Sigmoid colon (tissue), 7 donors: Measurements from ENCODE around the gene NTN5. TPM values are rescaled to one million over a fixed set of nuclear protein-coding genes. Genes with fewer than 3 reads are reported as not detected.

Experiments used
- DNase-seq: peaks from one replicate; pipeline ENCODE4 v3.0.0-alpha.2; 2019
- H3K27ac ChIP-seq, 4 donors: fragments of 200-600 bp; sonication (generic); one replicate each; pipeline ENCODE4 v1.5.1; 2016 to 2019; ENCODE audit warnings: mild to moderate bottlenecking in 1 of 4
- H3K27me3 ChIP-seq, 3 donors: fragments of 200-600 bp; sonication (generic); one replicate each; pipeline ENCODE4 v1.5.1; 2019; ENCODE audit warnings: mild to moderate bottlenecking in 1 of 3
- H3K36me3 ChIP-seq, 4 donors: fragments of 200-600 bp; sonication (generic); one replicate each; pipeline ENCODE4 v1.5.1; 2016 to 2019
- H3K4me1 ChIP-seq, 4 donors: fragments of 200-600 bp; sonication (generic); one replicate each; pipeline ENCODE4 v1.5.1; 2017 to 2019
- H3K4me3 ChIP-seq, 4 donors: fragments of 200-600 bp; sonication (generic); one replicate each; pipeline ENCODE4 v1.5.1; 2017 to 2019; ENCODE audit warnings: mild to moderate bottlenecking in 2 of 4, moderate library complexity in 1 of 4
- H3K9me3 ChIP-seq, 4 donors: fragments of 200-600 bp in 3 of 4; sonication (generic) in 3 of 4; one replicate each; pipeline versions ENCODE4 v1.5.1 to v1.6.1; 2013 to 2019
- CTCF ChIP-seq, 4 experiments: fragments of 450-650 bp in 3 of 4; fragments of 200-600 bp in 1 of 4; IDR thresholded peaks; one replicate each; pipeline ENCODE4 v1.5.1; 2016 to 2019; ENCODE audit warnings: antibody characterized with exemption in 4 of 4, mild to moderate bottlenecking in 3 of 4, moderate library complexity in 2 of 4
- EP300 ChIP-seq, 4 donors: sonication (generic); formaldehyde crosslinking; IDR thresholded peaks; one replicate each; pipeline ENCODE4 v1.6.1; 2017; ENCODE audit warnings: antibody characterized with exemption in 4 of 4
- POLR2A ChIP-seq, 2 donors: fragments of 450-650 bp; IDR thresholded peaks; one replicate each; pipeline ENCODE4 v1.6.1; 2016; ENCODE audit warnings: antibody characterized with exemption in 2 of 2, mild to moderate bottlenecking in 2 of 2, moderate library complexity in 2 of 2
- POLR2AphosphoS5 ChIP-seq, 4 donors: sonication (generic); formaldehyde crosslinking; IDR thresholded peaks; one replicate each; pipeline ENCODE4 v1.6.1; 2017; ENCODE audit warnings: antibody characterized with exemption in 4 of 4
- WGBS, 2 donors: extraction: QIAGEN DNeasy Blood & Tissue Kit; methylation state at CpG; one replicate each; pipeline ENCODE4 v1.1.7; 2013; 5-methylcytosine and 5-hydroxymethylcytosine counted together
- intact Hi-C: fragments of 100-400 bp; cut with DNase I; formaldehyde crosslinking; loops from one replicate; pipeline ENCODE4 v1.15.1; 2023
- polyA plus RNA-seq, 3 donors: library from polyadenylated mRNA; stranded (reverse); fragments of 200-250 nt; gene quantifications; one replicate each; pipeline ENCODE4 v1.2.3, GENCODE V29; 2013
- total RNA-seq, 4 donors: library from RNA; depleted of rRNA; stranded (reverse); fragments of >200 nt; gene quantifications; one replicate each; pipeline ENCODE4 v1.1.0, GENCODE V29; 2016
- donor health status: healthy with polysubstance abuse.
- donor health status: Bipolar disorder and iron deficiency.
- donor health status: healthy.

Gene NTN5
- total and polyA plus RNA-seq, 7 donors, result 0.32 to 1.2 (median 0.49) TPM; not detected in 4

DNA sequence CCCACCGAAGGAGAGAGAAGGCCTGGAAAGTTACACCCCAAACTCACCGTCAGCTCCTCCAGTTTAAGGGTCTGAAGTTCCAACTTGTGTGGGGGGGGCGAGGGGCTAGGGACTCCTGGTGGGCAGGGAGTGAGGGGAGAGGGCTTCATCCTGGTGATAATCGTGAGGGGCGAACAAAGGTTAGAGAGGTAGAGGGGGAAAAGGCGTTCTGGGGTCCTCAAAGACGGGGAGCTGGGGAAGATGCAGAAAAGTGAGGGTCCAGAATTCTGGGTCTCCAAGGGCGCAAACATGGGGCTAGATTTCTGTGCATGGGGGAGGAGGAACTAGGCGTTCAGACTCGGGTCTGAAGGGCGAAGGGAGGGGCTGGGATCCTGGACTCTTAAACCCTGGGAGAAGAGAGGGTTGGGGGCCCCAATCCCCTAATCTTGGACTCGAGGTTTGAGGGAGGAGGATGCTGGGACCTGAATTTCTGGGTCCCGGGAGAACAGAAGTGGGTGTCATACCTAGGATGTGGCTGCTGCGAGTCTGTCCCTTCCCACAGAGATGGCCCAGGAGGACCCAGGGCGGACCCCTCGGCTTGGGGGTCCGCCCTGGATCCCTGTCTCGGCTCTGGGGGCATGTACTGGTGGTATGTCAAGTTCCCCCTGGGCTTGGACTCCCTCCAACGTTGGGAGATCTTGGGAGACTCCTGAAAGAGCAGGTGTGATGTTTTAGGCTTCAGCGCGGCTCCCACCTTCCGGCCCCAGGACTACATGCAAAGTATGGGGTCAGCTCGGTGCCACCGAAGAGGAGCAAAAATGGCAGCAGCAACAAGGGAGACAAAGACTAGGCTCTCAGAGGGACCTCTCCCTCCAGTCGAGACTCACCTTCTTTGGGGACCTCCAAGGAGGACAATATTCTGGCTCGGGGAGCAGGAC lies 42.2 kb upstream of the NTN5 start:
- Histone ChIP-seq H3K9me3 (peaks cover 0 to 2% (median 0%) of the 10 kb centered on the region in 4 donors), H3K27me3 (no peaks in the 10 kb centered on the region), H3K36me3 (no peaks in the 10 kb centered on the region), H3K27ac (peak overlapping the region; percentile 84 to 88 (median 86)), H3K4me1 (peaks cover 0 to 58% (median 44%) of the 10 kb centered on the region in 4 donors), H3K4me3 (peak overlapping the region; percentile 36 to 75 (median 58))
- WGBS, 2 donors, result 34 to 58% methylated on average over 26 of the region's 26 CpGs
- TF ChIP-seq POLR2AphosphoS5 (IDR thresholded peaks at IDR 0.05) (no peak), POLR2A (IDR thresholded peaks at IDR 0.05) (no peak), EP300 (IDR thresholded peaks at IDR 0.05) (no peak), CTCF (IDR thresholded peaks at IDR 0.05) (no peak)
- peak; percentile 79 for DNase-seq
- intact Hi-C loops, result loop anchor here (1.0 to 5.0 kb wide), 2 partner anchors 32 to 69 kb away; partner anchors contain the start of genes CA11 and IZUMO1

GRCh38 chr19:48713864-48714755 lies 41.3 kb upstream of the NTN5 start:
- Histone ChIP-seq H3K36me3 (no peaks in the 10 kb centered on the region), H3K27ac (peak overlapping the region; percentile 84 to 88 (median 86)), H3K4me3 (peak overlapping the region; percentile 52 to 75 (median 62)), H3K27me3 (no peaks in the 10 kb centered on the region), H3K4me1 (peaks cover 0 to 49% (median 40%) of the 10 kb centered on the region in 4 donors), H3K9me3 (peaks cover 0 to 2% (median 0%) of the 10 kb centered on the region in 4 donors)
- intact Hi-C loops, result loop anchor here (1.0 to 5.0 kb wide), 3 partner anchors 33 to 68 kb away; partner anchors contain the start of genes CA11 and IZUMO1
- whole genome bisulfite sequencing, 2 donors, result 1% methylated on average over 67 of the region's 67 CpGs
- DNase-seq, result peak; percentile 100
- TF ChIP-seq POLR2A (IDR thresholded peaks at IDR 0.05) (peak in 1 of 2 donors; percentile 58), CTCF (IDR thresholded peaks at IDR 0.05) (no peak), EP300 (IDR thresholded peaks at IDR 0.05) (no peak), POLR2AphosphoS5 (IDR thresholded peaks at IDR 0.05) (peak; percentile 49 to 73 (median 58))

DNA sequence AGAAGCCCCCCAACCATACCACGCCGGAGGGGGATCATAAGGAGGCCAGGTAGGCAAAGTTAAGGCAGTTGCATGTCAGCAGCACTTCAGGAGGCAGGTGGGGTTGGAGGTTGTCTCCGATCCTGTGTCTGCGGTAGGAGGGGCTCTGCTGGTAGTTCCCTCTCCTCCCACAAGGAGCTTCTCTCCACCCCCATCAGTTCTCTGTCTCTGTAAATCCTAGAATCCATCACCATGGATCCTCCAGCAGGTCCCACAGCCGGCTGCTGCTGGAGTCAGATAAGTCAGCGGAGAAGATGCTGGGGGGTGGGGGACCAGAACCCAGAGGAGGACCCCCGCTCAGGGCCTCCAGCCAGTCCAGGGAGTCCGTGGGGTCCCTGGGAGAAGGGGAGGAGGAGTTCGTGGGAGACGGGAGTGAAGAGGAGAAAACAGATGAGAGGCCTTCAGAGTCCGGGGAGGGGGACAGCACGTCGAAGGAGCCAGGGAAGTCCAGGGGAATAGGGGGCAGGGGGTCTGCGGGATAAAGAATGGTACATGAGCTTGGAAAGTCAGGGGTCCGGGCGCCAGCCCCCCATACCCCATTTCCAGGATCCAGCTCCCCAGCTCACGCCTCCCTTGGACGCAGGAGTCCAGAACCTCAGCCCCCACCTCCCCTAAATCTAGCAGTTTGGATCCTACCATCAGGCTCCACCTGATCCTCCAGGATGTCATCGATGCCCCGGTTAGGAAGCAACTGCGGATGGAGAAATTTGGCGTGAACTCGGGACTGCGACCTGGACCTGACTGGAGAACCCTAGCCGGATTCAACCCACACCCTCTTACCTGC lies 40.4 kb upstream of the NTN5 start:
- no peak for DNase-seq
- peaks cover 0 to 45% (median 38%) of the 10 kb centered on the region in 4 donors for H3K4me1 ChIP-seq
- H3K27me3 ChIP-seq, result no peaks in the 10 kb centered on the region
- H3K27ac ChIP-seq, result peak overlapping the region; percentile 77 to 88 (median 84)
- TF ChIP-seq POLR2A (IDR thresholded peaks at IDR 0.05) (no peak), CTCF (IDR thresholded peaks at IDR 0.05) (peak in 2 of 4 experiments; percentile 9 to 18)
- intact Hi-C loops, result loop anchor here (2.0 to 5.0 kb wide), 2 partner anchors 34 to 38 kb away; partner anchors contain the start of gene IZUMO1
- peak overlapping the region; percentile 52 to 75 (median 62) for H3K4me3 ChIP-seq
- H3K36me3 ChIP-seq, result no peaks in the 10 kb centered on the region
- WGBS, 2 donors, result 14 to 18% methylated on average over 25 of the region's 25 CpGs
- H3K9me3 ChIP-seq, result peaks cover 0 to 2% (median 0%) of the 10 kb centered on the region in 4 donors
